DMS153 treated with DMSO at 0.1 percent for 48 hours (cell line): ENCODE data around the gene ICAM4.
"Not testable (repeated sequence)": the region's sequence is repeated elsewhere in the genome, so short reads cannot be mapped to it uniquely, and the experiment has no call there.

ENCODE experiments used
- DNase-seq: peaks from one replicate; lab custom pipeline; 2025; ENCODE audit not compliant: unreplicated experiment; lab: John Stamatoyannopoulos, UW

ICAM4 gene, protein sequence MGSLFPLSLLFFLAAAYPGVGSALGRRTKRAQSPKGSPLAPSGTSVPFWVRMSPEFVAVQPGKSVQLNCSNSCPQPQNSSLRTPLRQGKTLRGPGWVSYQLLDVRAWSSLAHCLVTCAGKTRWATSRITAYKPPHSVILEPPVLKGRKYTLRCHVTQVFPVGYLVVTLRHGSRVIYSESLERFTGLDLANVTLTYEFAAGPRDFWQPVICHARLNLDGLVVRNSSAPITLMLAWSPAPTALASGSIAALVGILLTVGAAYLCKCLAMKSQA

DNA sequence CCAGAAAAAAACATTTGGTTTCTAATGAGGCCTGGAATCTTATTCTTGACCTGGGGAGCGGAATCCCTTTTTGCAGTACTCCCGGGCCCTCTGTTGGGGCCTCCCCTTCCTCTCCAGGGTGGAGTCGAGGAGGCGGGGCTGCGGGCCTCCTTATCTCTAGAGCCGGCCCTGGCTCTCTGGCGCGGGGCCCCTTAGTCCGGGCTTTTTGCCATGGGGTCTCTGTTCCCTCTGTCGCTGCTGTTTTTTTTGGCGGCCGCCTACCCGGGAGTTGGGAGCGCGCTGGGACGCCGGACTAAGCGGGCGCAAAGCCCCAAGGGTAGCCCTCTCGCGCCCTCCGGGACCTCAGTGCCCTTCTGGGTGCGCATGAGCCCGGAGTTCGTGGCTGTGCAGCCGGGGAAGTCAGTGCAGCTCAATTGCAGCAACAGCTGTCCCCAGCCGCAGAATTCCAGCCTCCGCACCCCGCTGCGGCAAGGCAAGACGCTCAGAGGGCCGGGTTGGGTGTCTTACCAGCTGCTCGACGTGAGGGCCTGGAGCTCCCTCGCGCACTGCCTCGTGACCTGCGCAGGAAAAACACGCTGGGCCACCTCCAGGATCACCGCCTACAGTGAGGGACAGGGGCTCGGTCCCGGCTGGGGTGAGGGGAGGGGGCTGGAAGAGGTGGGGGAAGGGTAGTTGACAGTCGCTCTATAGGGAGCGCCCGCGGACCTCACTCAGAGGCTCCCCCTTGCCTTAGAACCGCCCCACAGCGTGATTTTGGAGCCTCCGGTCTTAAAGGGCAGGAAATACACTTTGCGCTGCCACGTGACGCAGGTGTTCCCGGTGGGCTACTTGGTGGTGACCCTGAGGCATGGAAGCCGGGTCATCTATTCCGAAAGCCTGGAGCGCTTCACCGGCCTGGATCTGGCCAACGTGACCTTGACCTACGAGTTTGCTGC lies at the start of gene ICAM4:
ICAM4 (plus strand) TSS at position 153 of the 935 bp plus-strand sequence; CDS start at position 211, 58 bp downstream.
- no peak for DNase-seq

DNA sequence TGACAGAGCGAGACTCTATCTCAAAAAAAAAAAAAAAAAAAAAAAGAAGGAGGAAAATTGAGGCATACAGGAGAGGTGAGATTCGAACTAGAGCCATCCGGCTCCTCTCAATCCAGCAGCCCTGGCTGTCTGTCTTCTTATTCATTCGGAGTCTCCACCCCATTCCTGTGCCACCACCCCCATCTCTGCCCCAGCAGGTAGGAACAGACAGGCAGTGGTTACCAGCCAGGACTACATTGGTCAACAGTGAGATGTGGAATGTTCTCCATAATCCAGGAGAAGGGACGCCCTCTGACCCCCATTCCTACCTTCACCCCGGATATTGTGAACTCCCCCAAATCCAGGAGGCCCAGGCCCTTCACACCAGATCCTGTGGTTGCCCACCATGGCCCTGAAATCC lies 49.1 kb upstream of the ICAM4 start:
- peak; percentile 12 for DNase-seq

DNA sequence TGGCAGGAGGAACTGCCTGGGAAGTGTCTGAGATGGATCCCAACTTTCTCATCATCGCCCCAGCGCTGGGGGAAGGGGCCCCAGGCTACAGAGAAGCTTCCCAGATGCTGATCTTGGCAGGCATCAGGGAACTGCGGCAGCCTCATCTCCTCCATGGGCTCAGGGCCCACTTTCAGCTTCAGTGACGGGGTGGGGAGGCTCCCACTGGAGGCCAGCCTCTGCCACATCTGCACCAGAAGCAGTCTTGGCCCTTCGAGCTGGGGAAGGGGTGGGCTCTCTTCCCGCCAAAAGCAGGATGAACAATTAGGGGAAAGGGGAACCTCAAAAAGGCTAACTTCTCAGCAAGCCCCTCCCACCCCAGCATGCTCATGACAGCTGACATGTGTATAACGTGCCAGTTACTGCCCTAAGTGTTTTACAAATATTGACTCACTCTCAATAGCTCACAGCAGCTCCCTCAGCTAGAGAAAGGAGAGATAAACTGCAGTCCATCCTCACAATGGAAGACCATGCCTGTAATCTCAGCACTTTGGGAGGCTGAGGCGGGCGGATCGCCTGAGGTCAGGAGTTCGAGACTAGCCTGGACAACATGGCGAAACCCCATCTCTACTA lies 48.5 kb upstream of the ICAM4 start:
- peak; percentile 91 for DNase-seq

DNA sequence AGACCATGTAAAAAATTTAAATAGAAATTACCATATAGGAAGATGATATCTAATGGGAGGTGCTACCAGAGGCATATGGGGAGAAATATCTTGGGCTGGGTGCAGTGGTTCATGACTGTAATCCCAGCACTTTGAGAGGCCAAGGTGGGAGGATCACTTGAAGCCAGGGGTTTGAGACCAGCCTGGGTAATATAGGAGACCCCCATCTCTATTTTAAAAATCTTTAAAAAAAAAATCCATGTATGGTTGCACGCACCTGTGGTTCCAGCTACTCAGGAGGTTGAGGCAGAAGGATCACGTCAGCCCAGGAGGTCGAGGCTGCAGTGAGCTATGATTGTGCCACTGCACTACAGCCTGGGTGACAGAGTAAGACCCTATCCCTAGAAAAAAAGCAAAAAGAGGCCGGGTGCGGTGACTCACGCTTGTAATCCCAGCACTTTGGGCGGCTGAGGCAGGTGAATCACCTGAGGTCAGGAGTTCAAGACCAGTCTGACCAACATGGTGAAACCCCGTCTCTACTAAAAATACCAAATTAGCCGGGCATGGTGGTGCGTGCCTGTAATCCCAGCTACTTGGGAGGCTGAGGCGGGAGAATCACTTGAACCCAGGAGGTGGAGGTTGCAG lies 44.8 kb upstream of the ICAM4 start:
- DNase-seq: not testable (repeated sequence)

DNA sequence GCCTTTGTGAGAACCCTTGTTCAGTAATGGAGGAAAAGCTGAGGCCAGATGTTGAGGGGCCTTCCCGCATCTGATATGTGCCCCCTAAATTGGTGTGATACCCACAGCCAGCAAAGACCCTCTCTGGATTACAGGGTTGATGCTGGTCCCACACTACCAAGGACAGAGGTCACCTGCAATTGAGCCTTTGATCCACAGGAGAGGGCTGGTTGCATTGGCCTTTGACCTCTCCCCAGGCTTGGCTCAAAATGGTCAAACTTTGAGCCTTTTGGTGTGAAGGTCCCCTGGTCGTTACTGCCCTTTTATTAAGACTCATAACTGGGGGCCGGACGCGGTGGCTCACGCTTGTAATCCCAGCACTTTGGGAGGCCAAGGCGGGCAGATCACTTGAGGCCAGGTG lies 43.1 kb upstream of the ICAM4 start:
- no peak for DNase-seq

DNA sequence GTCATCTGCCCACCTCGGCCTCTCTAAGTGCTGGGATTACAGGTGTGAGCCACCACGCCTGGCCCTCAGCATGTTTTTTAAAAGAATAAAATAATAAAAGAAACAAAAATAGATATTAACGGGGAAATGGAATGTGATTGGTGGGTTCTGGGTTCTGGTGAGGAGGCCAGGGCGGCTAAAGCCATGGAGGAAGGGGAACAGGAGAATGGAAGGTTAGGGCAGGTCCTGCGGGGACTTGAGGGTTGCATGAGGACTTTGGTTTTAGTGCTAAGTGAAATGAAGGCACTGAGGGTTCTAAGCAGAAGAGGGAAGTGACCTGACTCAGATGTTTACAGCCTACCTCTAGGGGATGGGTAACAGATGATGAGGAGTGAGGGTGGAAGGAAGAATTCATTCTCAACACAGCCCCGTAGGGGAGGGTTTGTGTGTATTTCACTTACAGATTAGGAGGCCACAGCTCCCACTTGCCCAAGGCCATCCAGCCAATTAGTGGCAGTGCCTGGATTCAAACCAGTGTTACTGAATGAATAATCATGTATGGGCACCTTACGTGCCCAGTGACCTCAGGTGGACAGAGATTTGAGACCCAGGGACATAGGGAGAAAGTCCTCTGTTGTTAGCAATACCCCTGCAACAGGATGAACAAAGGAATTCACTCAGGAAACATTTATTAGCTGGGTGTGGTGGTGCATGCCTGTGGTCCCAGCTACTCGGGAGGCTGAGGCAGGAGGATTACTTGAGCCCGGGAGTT lies 41.4 kb upstream of the ICAM4 start:
- DNase-seq: no peak

DNA sequence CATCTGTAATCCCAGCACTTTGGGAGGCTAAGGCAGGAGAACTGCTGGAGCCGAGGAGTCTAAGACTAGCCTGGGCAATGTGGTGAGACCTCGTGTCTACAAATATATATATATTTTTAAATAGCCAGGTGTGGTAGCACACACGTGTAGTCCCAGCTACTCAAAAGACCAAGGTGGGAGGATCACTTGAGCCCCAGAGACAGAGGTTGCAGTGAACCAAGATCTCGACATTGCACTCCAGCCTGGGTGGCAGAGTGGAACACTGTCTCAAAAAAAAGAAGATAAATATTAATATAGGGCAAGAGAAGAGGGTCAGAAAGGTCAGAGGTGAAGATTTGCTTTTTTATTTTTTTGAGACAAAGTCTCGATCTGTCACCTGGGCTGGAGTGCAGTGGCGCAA lies 40.2 kb upstream of the ICAM4 start:
- no peak for DNase-seq

DNA sequence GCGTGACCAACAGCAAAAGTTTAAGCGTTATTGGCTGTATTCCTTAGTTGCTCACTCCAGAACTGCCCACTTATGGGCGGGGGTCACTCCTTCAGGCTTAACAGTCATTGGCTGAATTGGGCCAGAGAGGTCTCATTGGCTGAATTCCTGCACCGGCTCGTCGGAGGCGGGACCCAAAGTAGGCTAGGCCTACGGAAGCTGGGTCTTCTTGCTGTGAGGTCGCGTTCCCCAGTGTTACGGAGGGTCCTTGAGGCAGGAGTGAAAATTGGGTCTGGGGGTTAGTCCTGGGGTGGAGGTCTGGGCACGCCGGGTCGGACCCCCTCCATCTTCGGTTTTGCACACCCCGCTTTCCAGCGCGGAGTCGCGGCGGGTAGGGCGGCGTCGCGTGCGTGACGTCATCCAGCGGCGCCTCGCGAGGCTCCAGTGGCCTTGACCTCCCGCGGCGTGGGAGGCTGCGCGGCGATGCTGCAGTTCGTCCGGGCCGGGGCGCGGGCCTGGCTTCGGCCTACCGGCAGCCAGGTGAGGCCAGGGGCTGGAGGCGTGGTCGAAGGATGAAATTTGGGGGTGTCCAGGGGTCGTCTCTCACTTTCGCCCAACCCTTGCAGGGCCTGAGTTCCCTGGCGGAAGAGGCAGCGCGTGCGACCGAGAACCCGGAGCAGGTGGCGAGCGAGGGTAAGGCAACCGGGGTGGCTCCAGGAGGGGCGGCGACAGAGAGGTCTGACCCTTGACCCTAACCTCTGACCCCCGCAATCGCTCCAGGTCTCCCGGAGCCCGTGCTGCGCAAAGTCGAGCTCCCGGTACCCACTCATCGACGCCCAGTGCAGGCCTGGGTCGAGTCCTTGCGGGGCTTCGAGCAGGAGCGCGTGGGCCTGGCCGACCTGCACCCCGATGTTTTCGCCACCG lies 34.7 kb upstream of the ICAM4 start, which contains the start of gene MRPL4:
MRPL4 (plus strand) TSS at position 423 of the 903 bp plus-strand sequence; CDS start at position 463, 40 bp downstream.
- DNase-seq: peak; percentile 96

DNA sequence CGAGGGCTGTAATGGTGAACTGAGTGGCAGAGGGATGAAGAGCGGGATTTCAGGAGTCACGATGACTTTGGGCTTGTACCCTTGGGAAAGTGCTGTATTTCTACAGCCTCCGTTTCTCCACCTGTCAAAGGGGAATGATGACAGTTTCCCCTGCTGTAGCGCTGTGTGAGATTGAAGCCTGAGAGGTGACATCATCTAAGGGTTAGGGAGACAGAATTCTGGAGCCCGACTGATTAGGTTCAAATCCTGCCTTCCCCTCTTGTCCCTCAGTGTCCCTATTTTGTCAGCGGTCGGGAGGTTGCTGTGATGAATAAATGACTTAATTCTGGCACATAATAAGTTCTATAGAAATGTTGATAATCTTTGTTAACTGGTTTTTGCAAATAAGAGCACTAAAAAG lies 34.0 kb upstream of the ICAM4 start:
- no peak for DNase-seq

DNA sequence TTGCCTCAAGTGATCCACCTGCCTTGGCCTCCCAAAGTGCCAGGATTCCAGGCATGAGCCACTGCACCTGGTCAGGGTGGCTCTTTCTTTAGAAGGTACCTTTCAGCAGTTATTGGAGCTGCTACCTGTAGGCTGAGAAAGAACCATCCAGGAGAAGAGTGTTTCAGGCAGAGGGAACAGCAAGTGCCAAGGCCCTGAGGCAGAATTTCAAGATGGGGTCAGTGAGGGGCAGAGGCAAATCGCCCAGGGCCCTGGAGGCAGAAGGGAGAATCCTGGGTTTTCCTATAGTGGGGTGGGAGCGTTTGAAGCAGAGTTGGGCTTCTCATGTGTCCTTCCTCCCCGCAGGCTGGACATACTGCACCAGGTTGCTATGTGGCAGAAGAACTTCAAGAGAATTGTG lies 32.5 kb upstream of the ICAM4 start:
- no peak for DNase-seq

DNA sequence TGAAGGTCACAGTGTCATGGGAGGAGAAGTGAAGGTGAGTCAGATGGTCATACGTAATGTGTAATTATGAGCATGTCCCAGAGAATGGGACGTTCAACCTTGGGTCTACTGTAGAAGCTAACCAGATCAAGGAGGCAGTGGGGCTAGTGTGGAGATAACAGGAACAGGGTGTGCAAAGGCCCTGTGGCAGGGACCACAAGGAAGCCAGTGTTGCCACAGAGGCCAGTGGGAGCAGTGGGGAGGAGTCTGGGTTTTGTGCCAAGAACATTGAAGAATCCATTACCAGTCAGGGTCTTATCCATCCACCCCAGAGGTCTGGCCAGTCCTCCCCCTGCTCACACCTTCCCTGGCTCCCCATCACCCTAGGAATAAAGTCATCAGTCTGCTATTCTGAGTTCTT lies 31.4 kb upstream of the ICAM4 start:
- no peak for DNase-seq

DNA sequence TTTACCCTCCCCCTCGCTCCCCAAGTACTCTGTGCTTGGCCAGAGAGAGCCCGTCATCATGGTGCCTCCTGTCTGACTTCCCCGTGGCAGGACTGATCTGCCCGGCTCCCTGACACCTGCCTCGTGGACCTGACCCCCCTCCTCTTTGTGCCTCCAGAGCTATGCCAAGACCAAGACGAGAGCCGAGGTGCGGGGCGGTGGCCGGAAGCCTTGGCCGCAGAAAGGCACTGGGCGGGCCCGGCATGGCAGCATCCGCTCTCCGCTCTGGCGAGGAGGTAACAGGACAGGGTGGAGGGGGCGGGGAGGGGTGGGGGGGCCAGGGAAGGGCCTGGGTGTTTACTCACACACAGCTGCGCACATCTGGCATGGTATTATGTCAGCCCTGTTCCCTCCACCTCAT lies 30.2 kb upstream of the ICAM4 start:
- DNase-seq: no peak

DNA sequence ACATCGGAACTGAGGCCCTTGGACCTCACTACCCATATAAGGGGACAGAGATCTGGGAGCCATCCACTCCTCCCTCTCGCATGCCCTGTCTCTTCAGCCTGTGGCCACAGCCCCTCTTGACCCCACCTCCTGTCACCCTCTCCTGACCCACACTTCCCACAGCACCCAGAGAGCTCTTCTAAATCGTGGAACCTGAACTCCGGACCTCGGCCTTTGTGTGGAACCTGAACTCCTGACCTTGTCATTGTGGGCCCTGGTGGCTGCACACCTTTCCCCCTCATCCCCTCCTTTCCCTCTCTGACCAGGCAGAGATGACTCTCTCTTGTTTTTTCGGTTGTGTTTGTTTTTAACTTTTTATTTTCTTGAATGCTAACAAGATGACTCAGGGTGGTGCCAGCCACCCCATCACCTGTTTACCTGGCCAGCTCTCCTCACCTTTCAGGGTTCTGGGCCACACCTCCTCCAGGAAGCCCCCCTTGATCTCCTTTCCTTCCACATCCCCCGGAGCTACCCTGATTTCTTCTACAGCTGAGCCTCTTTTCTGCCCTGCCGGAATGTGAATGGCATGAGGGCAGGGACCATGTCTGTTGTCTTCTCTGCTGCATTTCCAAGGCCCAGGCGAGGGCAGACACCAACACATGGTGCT lies 29.7 kb upstream of the ICAM4 start:
- DNase-seq: no peak

DNA sequence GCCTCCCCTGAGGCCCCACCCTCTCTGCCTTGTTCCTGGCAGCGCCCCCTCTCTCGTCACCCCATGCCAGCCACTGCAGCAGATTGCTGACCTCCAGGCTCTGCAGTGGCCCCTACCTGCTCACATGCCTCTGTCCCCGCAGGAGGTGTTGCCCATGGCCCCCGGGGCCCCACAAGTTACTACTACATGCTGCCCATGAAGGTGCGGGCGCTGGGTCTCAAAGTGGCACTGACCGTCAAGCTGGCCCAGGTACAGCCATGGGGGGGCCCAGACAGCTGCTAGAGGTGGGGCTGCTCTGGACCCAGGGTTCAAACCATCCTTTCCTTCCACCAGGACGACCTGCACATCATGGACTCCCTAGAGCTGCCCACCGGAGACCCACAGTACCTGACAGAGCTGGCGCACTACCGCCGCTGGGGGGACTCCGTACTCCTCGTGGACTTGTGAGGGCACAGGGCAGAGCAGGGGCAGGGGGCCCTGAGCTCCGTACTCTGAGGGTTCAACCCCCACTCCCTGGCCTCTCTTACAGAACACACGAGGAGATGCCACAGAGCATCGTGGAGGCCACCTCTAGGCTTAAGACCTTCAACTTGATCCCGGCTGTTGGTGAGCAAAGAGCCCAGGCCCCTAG lies 28.6 kb upstream of the ICAM4 start:
- DNase-seq: no peak

DNA sequence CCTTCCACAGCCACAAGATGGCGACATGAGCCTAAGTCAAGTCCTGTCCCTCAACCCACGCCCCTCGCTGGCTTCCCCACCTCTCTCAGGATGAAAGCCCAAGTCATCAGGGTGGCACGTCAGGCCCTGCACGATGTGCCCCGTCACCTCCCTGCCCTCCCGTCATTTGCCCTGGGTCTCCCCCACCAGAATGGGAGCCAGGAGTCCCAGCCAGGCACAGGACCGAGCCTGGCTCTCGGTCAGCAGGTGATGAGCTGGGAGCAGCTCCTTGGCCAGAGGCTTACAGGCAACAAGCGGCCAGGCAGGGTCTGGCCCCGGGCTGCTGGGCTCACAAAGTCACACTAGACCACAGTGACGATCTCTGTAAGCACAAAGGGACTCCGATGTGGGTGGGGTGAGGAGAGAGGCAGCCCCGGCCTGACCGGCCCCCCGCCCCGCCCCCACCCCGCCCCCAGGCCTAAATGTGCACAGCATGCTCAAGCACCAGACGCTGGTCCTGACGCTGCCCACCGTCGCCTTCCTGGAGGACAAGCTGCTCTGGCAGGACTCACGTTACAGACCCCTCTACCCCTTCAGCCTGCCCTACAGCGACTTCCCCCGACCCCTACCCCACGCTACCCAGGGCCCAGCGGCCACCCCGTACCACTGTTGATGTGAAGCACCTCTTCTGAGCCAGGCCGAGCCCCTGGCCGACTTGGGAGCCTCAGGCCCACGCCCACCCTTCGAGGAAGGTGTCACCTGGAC lies 27.4 kb upstream of the ICAM4 start:
- DNase-seq: no peak

DNA sequence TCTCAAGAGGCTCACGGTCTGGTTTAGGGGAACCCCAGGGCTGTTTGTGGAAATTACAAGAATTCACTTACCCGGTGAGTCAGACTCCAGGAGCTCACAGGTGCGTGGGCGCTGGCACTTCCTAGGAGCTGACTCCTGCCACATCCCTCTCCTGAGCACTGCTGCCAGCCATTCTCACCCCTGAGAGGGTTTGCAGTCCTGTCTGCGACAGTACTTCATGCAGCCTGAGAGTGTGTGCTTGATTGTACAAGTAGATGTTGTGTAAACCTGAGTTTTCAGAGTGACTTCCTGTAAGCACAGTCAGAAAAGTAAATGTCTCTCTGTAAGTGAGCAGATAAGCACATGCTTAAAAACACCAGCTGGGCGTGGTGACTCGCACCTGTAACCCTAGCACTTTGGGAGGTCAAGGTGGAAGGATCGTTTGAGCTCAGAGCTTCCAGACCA lies 26.6 kb upstream of the ICAM4 start:
- no peak for DNase-seq

DNA sequence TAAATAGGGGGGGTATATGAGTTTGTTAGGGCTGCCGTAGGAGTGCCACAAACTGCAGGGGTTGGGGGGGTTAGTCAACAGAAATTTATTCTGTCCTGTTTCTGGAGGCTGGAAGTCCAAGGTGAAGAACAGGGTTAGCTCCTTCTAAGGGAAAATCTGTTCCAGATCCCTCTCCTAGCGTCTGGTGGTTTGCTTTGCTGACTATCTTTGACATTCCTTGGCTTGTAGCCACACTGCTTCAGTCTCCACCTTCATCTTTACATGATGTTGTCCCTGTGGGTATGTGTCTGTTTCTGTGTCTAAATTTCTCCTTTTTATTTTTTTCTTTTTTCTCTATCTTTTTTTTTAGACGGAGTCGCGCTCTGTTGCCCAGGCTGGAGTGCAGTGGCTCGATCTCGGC lies 24.0 kb upstream of the ICAM4 start:
- DNase-seq: no peak

DNA sequence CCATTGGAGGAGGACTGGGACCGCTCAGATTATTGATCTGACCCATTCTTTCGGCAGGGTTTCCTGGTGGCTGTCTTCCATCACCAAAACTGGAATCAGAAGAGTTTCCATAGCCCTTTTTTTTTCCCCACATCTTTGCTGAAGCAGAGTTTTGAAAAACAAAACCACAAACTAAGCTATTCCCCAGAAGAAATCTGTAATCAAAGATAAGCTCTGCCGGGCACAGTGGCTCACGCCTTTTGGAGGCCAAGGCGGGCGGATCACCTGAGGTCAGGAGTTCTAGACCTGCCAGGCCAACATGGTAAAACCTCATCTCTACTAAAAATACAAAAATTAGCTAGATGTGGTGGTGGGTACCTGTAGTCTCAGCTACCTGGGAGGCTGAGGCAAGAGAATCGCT lies 20.0 kb upstream of the ICAM4 start:
- no peak for DNase-seq
